Activated T-helper 1 cell treated with anti-CD3 and anti-CD28 coated beads, Interleukin-12 subunit alpha, Interleukin-12 subunit beta, Interleukin-2, Interleukin-4 antibody, amounts not matched to agents 30 ng/mL and 10 ng/mL and 1 ng/mL, durations not matched to agents 14 hours and 24 hours and 36 hours (primary cell): ENCODE measurements around the gene DAPL1. TPM values are rescaled to one million over a fixed set of nuclear protein-coding genes. Genes with fewer than 3 reads are reported as not detected.

Experiments
- DNase-seq: peaks from one replicate; pipeline ENCODE4 v3.0.0; 2021; ENCODE audit warnings: low spot score
- H3K27ac Mint-ChIP-seq: one replicate; pipeline ENCODE4 v1.8.0; 2021; ENCODE audit warnings: mild to moderate bottlenecking, mixed read lengths
- H3K27me3 Mint-ChIP-seq: one replicate; pipeline ENCODE4 v1.8.0; 2022; ENCODE audit warnings: mild to moderate bottlenecking, moderate library complexity, mixed read lengths; ENCODE audit not compliant: insufficient read depth
- H3K36me3 Mint-ChIP-seq: one replicate; pipeline ENCODE4 v1.8.0; 2021; ENCODE audit warnings: low read depth, mixed read lengths
- H3K4me1 Mint-ChIP-seq: one replicate; pipeline ENCODE4 v1.8.0; 2021; ENCODE audit warnings: low read depth, mixed read lengths
- H3K4me3 Mint-ChIP-seq: one replicate; pipeline ENCODE4 v1.8.0; 2021; ENCODE audit warnings: mild to moderate bottlenecking, moderate library complexity, mixed read lengths
- H3K9me3 Mint-ChIP-seq: one replicate; pipeline ENCODE4 v1.8.0; 2021; ENCODE audit warnings: mixed read lengths
- intact Hi-C: fragments of 100-400 bp; cut with micrococcal nuclease; formaldehyde crosslinking; loops from one replicate; pipeline ENCODE4 v1.15.1; 2024
- total RNA-seq: library from RNA; stranded (reverse); gene quantifications from 2 replicates; pipeline ENCODE4 v1.2.3, GENCODE V29; 2022

Gene DAPL1
- total RNA-seq, 1 donor from 2014 or later, result not detected

- no peak for DNase-seq
- intact Hi-C loops, result no loop called here
- no peaks in the 10 kb centered on the region for H3K36me3 Mint-ChIP-seq
- no peaks in the 10 kb centered on the region for H3K27me3 Mint-ChIP-seq
- H3K9me3 Mint-ChIP-seq, result no peaks in the 10 kb centered on the region
- no peaks in the 10 kb centered on the region for H3K4me1 Mint-ChIP-seq
- H3K4me3 Mint-ChIP-seq, result no peak overlapping the region
- H3K27ac Mint-ChIP-seq, result no peak overlapping the region
Measured at GRCh38 chr2:158782616-158783015, 12.5 kb upstream of the DAPL1 start.

GRCh38 chr2:158783923-158784322, 11.2 kb upstream of the DAPL1 start:
- intact Hi-C loops, result no loop called here

GRCh38 chr2:158786897-158787296, 8.2 kb upstream of the DAPL1 start:
- Mint-ChIP-seq H3K4me1 (no peaks in the 10 kb centered on the region), H3K9me3 (no peaks in the 10 kb centered on the region), H3K27ac (no peak overlapping the region), H3K36me3 (no peaks in the 10 kb centered on the region), H3K27me3 (no peaks in the 10 kb centered on the region), H3K4me3 (no peak overlapping the region)
- intact Hi-C loops, result no loop called here
- no peak for DNase-seq

More at GRCh38 chr2:158783923-158784322, 11.2 kb upstream of the DAPL1 start:
- no peaks in the 10 kb centered on the region for H3K27me3 Mint-ChIP-seq
- H3K4me3 Mint-ChIP-seq, result no peak overlapping the region
- H3K36me3 Mint-ChIP-seq, result no peaks in the 10 kb centered on the region
- H3K4me1 Mint-ChIP-seq, result no peaks in the 10 kb centered on the region
- DNase-seq, result no peak
- no peak overlapping the region for H3K27ac Mint-ChIP-seq
- H3K9me3 Mint-ChIP-seq, result no peaks in the 10 kb centered on the region

GRCh38 chr2:158788951-158789350, 6.2 kb upstream of the DAPL1 start:
- H3K9me3 Mint-ChIP-seq, result no peaks in the 10 kb centered on the region
- intact Hi-C loops, result no loop called here
- DNase-seq, result no peak
- H3K27ac Mint-ChIP-seq, result no peak overlapping the region
- H3K4me3 Mint-ChIP-seq, result no peak overlapping the region
- H3K36me3 Mint-ChIP-seq, result no peaks in the 10 kb centered on the region
- no peaks in the 10 kb centered on the region for H3K4me1 Mint-ChIP-seq
- H3K27me3 Mint-ChIP-seq, result peaks cover 4% of the 10 kb centered on the region

DNA sequence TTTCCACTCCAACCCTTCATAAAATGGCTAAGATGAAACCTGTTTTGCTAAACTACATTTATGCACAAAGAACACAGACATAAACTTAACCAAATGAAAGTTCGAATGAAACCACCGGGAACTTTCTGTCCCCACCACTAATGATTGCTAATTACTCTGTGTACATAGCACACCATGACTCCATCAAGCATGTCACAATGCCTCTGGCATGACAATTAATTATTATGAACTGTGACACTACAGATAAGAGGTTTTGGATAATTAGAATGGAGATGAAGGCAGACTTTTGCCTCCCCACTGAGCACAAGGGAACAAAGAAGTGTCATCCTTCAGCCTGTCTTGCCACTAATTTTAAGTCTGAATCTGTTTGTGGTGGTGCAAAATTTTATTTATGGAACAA, 1.5 kb downstream of the DAPL1 start:
- Mint-ChIP-seq H3K4me3 (no peak overlapping the region), H3K27ac (no peak overlapping the region), H3K9me3 (no peaks in the 10 kb centered on the region), H3K36me3 (no peaks in the 10 kb centered on the region), H3K27me3 (peaks cover 10% of the 10 kb centered on the region), H3K4me1 (no peaks in the 10 kb centered on the region)
- DNase-seq, result no peak
- intact Hi-C loops, result no loop called here

DNA sequence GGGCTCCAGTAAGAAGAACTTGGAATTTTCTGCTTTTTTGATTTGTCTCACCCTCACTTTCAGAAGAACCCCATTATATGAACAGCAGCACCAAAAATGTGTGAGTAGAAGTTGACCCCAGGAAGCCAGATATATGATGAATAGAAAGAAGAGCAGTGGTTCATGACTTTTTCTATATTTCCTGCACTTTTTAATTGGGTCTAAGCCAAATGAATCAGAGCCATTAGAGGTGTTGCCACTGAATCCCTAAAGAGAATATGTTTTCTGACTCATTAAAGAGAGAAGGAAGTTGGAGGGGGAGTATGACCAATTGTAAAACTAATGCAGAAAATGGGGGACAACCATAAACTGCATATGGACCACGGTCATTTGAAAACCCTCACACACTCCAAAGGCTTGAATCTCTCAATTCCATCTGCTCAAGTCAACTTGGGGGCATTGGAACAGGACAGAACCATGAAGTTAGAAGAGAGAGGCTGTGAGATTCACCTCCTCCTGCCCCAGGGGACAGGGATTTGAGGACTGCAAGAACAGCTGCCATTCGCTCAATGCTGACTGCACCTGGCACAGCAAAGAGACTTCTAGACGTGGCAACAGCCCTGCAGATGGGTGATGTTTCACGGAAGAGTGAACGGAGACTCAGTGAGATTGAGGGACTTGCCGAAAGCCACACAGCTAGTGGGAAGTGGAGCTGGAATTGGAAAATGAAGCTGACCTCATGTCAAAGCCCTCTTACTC, 3.0 kb downstream of the DAPL1 start:
- Mint-ChIP-seq H3K9me3 (no peaks in the 10 kb centered on the region), H3K4me3 (no peak overlapping the region), H3K27me3 (peaks cover 10% of the 10 kb centered on the region), H3K27ac (no peak overlapping the region), H3K36me3 (no peaks in the 10 kb centered on the region), H3K4me1 (no peaks in the 10 kb centered on the region)
- DNase-seq, result no peak
- intact Hi-C loops, result no loop called here

- intact Hi-C loops, result no loop called here
- no peak for DNase-seq
- Mint-ChIP-seq H3K27me3 (peaks cover 7% of the 10 kb centered on the region), H3K4me1 (no peaks in the 10 kb centered on the region), H3K4me3 (no peak overlapping the region), H3K9me3 (no peaks in the 10 kb centered on the region), H3K27ac (no peak overlapping the region), H3K36me3 (no peaks in the 10 kb centered on the region)
Measured at GRCh38 chr2:158799181-158799580, 4.1 kb downstream of the DAPL1 start.

DNA sequence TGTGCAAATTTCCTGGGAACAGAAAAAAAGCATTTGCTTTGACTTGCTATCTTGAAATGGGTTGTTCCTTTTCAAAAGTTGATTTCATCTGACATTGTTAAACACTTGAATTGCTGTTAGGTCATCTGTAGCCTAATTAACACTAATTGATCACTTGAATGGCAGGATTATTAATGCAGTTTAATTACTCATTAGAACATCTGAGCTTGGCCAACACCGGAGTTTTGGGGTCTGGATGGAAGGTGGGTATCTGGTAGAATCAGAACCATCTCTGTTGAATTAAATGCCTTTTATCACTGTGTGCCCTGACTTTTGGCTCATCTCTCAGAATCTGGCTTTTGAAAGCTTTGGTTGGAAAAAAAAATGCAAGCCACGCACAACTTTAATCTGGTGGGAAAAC, 8.4 kb downstream of the DAPL1 start:
- H3K4me3 Mint-ChIP-seq, result no peak overlapping the region
- intact Hi-C loops, result no loop called here
- no peak for DNase-seq
- H3K36me3 Mint-ChIP-seq, result no peaks in the 10 kb centered on the region
- peaks cover 2% of the 10 kb centered on the region for H3K27me3 Mint-ChIP-seq
- H3K9me3 Mint-ChIP-seq, result no peaks in the 10 kb centered on the region
- H3K27ac Mint-ChIP-seq, result no peak overlapping the region
- no peaks in the 10 kb centered on the region for H3K4me1 Mint-ChIP-seq

DNA sequence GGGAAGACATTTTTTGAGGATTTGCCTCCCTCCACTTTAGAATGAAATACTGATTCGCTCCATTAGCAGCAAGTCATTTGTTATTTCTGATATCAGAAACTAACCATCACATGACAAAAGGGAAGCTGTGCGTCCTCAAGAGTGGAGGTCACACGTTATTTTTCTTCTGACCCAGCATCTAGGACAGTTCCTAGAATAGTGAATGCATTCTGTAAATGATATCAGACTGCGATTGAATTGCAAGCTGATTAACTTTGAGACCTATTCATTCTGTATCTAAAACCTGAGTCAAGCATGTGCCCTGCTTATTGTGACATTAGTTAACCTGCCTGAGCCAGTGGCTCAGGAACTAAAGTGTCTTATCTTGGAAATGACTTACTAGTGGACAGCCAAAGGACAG, 10.1 kb downstream of the DAPL1 start:
- intact Hi-C loops, result no loop called here
- no peak overlapping the region for H3K27ac Mint-ChIP-seq
- DNase-seq, result no peak
- H3K4me3 Mint-ChIP-seq, result no peak overlapping the region
- H3K9me3 Mint-ChIP-seq, result no peaks in the 10 kb centered on the region
- H3K27me3 Mint-ChIP-seq, result peaks cover 2% of the 10 kb centered on the region
- no peaks in the 10 kb centered on the region for H3K4me1 Mint-ChIP-seq
- H3K36me3 Mint-ChIP-seq, result no peaks in the 10 kb centered on the region

GRCh38 chr2:158805936-158806335, 10.8 kb downstream of the DAPL1 start:
- Mint-ChIP-seq H3K27ac (no peak overlapping the region), H3K36me3 (no peaks in the 10 kb centered on the region), H3K27me3 (no peaks in the 10 kb centered on the region), H3K4me1 (no peaks in the 10 kb centered on the region), H3K4me3 (no peak overlapping the region), H3K9me3 (no peaks in the 10 kb centered on the region)
- DNase-seq, result no peak
- intact Hi-C loops, result no loop called here

DNA sequence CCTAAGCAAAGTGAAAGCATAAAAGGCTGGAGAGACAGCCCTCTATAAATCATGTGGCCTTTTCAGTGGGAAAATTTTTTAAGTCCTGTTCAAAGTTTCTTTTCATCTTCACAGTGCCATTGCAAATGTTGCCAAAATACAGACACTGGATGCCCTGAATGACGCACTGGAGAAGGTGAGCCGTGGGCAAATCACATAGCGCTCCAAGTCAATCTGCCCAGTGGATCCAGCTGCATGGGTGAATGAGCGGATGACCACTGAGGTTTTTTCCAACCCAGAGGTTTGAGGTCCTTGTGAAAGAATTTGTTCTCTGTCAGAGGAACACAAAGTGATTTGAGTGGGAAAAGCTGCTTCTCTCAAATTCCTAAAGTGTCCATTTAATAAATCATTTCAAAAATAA, 11.8 kb downstream of the DAPL1 start:
- no peak for DNase-seq
- intact Hi-C loops, result no loop called here
- H3K9me3 Mint-ChIP-seq, result no peaks in the 10 kb centered on the region
- no peak overlapping the region for H3K4me3 Mint-ChIP-seq
- no peaks in the 10 kb centered on the region for H3K27me3 Mint-ChIP-seq
- H3K27ac Mint-ChIP-seq, result no peak overlapping the region
- H3K36me3 Mint-ChIP-seq, result no peaks in the 10 kb centered on the region
- no peaks in the 10 kb centered on the region for H3K4me1 Mint-ChIP-seq

DNA sequence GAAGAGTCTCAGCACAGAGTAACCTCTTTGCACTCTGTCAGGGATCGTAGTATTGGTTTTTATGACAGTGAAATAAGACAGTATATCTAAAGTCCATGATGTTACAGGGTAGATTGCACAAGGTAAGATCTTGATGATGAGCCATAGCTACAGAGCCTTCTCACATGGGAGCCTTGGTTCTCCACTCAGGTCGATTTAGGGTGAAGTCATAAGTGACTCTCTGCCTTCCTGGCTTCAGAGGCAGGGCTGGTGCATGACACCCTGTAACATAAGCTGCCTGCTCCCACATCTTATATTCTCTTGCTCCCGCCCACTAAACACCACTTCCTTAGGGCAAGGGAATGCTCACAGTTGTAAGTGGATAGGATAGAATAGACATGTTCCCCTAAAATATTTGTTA, 13.3 kb downstream of the DAPL1 start:
- no peak for DNase-seq
- H3K9me3 Mint-ChIP-seq, result no peaks in the 10 kb centered on the region
- no peak overlapping the region for H3K27ac Mint-ChIP-seq
- H3K27me3 Mint-ChIP-seq, result peaks cover 3% of the 10 kb centered on the region
- no peak overlapping the region for H3K4me3 Mint-ChIP-seq
- intact Hi-C loops, result no loop called here
- H3K4me1 Mint-ChIP-seq, result no peaks in the 10 kb centered on the region
- no peaks in the 10 kb centered on the region for H3K36me3 Mint-ChIP-seq

GRCh38 chr2:158809816-158810215, 14.7 kb downstream of the DAPL1 start:
- Mint-ChIP-seq H3K4me1 (no peaks in the 10 kb centered on the region), H3K36me3 (no peaks in the 10 kb centered on the region), H3K4me3 (no peak overlapping the region), H3K9me3 (no peaks in the 10 kb centered on the region), H3K27ac (no peak overlapping the region), H3K27me3 (peaks cover 3% of the 10 kb centered on the region)
- intact Hi-C loops, result no loop called here
- DNase-seq, result no peak
